HG03342 (cell line): Measurements from ENCODE around the gene TRPV2.

Source experiments
- ATAC-seq: cut with Tn5 transposase; IDR thresholded peaks from one replicate; pipeline ENCODE4 v1.9.1; 2021; ENCODE audit warnings: mild to moderate bottlenecking, moderate library complexity; ENCODE audit not compliant: unreplicated experiment

TRPV2 gene

DNA sequence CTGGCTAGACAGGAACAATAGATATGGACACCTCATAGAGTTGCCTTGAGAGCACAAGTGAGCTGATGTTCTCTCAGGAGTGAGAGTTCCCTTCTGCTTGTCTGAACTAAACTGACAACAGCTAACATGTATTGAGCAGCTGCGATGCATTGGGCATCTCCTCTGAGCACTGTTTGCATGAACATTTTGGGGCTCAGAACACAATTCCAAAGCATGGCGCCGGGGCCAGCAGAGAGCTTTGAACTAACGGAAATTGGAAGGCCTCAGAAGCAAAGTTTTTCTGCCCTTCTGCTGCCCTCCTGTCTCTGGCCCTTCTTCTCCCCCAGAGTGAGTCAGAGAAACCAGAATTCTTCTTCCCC lies 38.1 kb downstream of the TRPV2 start:
- ATAC-seq: no peak

DNA sequence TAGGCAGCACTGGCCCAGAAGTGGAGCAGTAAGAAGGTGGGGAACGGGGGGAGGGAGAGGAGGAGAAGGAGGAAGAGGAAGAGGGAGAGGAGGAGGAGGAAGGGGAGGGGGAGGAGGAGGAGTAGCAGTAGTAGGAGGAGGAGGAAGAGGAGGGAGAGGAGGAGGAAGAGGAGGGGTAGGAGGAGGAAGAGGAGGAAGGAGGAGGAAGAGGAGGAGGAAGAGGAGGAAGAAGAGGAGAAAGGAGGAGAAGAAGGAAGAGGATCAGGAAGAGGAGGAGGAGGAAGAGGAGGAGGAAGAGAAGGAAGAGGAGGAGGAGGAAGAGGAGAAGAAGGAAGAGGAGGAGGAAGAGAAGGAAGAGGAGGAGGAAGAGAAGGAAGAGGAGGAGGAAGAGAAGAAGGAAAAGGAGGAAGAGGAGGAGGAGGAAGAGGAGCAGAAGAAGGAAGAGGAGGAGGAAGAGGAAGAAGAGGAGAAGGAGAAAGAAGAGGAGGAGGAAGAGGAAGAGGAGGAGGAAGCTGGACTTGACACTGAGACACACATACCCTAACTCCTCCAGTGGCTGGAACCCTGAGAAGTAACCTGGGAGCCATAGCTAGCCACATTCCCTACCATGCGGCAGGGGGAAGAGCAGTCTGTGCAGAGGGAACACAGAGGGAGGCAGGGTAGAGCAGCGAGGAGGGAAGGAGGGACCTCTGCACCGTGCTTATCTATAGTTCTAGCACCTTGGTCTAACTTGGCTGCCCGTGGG lies 40.8 kb downstream of the TRPV2 start:
- no peak for ATAC-seq

DNA sequence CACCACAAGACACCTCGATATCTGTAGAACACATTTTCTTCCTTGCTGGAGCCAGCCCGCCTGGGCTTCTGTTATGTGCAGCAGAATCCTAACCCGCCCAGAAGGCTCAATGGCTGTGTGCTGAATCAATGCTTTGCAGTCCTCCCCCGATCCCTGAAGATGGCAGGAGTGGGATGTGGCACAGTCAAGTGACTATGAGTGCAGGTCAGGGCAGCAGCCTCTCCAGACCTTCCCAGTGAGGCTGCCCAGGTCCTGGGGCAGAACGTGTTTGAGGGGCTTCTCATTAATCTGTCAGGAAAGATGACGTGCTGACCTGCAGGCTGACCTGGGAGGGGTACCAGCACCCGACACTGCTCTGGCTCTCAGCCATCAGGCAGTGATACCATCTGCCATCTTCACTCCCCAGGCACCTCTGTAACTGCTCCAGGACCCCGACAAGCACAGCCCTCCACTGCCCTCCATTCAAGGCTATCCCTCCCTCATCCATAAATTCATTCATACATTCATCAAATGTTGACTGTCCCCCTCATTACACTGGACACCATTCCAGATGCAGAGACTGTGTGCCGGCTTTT lies 41.5 kb downstream of the TRPV2 start:
- no peak for ATAC-seq

DNA sequence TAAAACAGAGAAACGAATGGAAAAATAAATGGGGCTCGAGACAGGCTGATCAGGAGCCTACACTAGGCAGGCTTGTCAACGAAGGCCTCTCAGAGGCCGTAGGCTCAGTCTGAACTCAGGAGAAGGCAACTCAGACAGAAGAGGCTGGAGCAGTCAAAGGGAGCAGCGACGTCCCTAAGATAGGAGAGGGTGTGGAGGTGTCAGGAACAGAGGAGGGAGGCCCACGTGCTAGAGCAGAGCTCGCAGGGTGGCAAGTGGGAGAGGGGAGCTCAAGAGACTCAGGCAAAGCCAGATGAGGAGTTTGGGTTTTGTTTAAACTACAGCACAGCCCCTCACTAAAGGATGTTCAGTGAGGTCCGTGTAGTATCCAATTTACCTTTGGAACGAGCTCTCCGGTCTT lies 43.9 kb downstream of the TRPV2 start:
- no peak for ATAC-seq

DNA sequence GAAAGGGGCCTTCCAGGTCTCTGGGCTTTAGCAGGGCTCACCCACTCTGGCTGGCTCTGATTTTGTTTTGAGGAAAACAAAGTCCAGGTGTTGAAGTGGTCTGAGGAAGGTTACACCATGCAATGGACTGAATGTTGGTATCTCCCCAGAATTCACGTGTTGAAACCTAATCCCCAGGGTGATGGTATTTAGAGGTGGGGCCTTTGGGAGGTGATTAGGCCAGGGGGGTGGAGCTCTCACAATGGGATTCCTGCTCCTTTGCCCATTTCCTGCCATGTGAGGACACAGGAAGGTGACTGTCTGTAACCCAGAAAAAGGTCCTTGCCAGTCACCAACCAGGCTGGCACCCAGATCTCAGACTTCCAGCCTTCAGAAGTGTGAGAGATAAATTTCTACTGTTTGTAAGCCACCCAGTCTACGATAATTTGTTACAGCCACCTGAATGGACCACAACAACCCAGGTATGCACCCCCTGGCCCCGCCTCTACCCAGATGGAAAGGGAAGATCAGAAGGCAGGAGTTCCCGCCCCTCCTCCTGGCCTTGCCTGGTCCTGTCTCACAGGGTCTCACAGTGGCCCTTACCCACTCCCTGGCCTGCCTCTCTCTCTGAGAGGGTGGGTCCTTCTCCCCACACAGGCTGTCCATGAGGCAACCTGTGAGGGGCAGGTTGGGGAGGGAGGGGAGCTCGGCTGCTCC lies 44.6 kb downstream of the TRPV2 start:
- ATAC-seq: no peak

DNA sequence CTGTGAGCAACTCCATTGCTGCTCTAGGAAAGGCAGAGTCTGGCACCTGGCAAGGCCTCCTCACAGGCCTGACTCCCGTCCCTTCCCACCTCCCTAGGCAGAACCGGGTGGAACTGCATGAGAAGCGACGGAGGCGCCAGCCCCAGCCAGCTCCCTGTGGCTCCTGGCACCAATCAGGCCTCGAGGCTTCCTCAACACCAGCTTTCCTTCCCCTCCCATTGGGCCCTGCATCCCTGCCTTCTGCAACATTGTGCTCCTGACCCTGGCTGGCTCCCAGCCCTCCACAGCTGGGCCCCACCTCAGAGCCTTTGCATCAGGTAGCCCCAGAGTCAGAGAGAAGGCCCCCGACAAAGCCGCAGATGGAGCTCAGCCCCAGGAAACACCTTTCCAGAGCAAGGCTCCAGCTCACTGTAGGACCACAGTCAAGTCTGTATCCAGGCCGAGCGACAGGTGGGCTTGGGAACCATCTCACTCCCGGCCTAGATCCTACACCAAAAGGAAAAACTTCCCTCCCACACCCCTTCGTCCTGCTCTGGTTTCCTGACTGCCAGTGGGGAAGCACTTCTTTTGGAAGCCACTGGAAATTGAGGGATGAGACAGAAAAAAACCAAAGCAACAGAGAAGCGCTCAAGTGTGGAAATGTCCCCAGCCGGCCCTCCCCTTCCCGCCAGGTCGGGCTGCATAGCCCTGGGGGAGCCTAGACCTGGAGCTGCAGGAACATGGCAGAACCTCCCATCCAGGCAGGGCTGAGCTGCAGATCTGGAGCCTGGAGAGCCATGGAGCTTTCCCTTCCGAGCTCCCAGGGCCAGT lies 45.6 kb downstream of the TRPV2 start:
- ATAC-seq: no peak

DNA sequence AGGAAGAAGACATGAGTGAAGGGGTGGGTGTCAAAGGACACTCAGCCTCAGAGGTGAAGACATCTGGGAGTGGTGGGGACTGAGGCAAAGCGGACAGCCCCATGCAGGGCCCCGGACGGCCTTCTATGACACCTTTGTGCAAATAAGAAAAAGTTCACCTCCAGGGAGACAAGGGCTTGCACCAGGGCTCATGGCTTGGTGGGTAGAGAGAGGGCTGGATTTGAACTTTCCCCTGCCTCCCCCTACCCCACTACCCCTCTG lies 46.2 kb downstream of the TRPV2 start:
- ATAC-seq: no peak

DNA sequence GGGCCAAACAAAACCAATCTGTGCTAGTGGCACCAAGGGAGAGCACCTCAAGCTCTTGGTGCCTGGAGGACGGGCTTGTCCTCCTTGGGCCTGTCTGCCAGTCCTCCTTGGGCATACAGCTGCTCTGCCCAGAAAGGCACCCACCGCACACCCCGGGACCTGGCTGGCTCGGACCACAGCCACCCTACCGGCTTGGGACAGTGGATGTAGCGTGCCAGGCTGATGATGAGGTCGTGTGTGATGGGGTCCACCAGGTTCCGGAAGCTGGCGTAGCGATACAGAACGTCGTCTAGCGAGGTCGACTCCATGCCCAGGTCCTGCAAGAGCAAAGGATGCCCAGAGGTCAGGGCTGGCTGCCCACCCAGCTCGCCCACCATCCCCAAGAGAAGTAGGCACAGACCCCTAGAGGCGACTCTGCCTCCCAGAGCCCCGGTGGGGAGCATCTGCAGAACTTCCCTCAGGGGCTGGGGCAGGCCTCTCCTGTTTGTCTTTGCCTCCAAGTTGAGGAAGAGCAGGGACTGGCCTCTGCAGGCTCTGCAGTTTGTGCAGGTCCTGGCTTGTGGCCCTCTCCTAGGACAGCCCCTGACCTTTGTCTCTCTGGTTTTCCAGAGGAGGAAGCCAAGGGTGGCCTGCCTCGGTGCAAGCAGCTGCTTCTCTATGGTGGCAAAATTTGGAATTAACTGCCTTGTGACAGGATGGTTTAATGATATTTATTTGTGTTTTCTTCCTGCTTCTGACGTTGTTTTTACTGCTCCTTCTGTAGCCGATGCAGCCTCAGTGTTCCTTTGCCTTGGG lies 46.9 kb downstream of the TRPV2 start:
- ATAC-seq: no peak

DNA sequence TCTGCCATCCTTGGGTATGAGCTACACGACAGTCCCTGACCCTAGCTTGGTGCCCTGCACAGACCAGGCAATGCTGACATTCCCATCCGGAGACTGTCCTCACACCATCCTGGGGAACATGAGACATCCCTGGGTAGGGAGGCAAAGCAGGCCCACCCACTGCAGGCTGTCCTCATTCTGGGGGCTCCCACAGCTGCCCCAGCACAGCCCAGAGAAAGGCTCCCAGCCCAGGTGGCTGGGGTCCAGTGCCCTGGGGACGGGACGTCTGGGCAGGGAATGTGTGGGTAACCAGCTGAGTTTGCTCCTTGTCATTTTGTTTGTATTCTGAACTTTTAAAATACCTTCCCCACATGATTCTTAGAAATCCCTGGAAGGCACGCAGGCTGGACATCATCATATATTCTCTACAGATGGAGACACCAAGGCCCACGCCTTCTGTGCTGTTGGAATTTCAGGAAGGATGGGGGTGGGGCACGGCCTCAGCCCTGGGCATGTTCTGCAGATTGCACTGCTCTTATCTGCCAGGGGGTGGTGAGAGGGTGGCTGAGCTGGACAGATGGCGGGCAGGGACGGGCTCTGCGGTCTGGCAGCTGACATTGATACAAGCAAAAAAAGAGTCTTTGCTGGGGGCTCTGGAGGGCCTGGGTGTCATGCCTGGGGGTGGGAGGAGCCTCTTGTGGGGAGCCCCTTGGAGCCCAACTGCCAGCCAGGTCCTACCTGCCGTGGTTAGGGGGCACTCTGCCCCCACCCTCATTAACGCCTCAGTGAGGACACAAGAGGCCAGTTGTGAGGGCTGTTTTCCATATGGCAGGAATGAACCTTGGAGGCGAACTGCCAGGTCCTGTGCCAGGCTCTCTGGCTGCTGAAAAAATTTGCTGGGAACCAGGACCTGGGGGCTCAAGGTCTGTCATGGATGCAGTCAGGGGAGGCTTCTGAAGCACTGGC lies 48.3 kb downstream of the TRPV2 start:
- no peak for ATAC-seq

DNA sequence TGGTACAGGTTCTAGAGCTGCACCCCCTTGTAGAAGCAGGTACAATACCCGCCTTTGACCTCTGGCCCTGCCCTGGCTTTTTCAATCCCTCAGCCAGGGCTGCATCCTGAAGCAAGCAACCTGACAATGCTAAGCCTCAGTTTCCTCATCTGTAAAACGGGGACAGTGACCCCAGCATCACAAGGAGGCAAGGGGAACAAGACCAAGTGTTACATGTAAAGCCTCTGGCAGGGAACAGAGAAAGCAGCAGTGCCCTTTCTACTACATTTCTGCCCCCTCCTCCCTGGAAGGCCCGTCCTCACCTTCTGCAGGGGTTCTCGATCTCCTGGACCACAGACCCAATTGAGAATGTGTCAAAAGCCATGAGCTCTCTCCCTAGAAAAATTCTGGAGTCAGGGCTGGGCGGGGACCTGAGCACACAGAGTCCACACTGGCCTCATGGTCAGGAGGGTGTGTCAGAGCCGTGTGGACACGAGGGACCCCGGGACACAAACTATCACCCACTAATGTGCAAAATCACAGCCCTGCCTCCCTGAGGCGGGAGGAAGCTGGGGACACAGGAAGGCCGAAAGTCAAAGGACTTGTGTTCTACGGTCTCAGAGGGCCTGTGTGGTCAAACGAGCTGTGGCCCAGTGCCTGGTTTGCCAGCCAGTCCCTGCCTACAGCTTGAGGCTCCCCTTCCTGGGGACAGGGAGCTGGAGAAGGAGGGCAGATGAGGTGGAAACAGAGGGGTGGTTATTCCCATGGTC lies 49.1 kb downstream of the TRPV2 start:
- no peak for ATAC-seq

DNA sequence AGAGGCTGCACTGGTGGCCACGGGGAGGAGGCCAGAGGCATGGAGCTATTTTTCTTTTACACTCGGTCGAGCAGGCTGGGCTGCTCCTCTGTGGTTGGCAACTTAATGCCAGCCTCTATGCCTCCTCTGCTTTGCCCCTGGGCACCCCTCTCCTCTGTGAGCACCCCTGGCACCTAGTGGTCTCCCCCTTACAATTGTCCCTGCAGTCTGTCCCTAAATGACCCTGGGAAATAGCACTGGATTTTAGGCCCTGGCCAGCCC lies 49.6 kb downstream of the TRPV2 start:
- no peak for ATAC-seq

DNA sequence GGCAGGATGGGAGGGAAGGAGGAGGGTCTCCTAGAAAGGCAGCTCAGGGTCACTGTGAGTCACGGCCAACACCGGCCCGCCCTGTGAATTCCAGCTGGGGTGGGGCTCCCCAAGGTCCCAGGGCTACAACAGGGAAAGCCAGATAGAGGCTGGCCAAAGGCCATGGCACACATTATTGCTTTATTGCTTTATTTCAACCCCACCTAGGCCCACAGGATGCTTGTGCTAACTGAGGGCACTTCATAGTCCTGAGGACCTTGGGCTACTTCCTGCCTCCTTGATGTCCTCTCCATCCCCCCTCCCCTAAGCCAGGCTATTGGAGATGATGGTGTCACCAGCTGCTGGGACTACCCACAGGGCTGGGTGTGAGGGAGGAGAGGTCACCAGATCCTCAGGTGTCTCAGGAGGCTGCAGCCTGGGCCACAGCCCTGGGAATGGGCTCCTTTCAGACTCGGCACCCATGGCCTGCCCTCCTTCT lies 50.5 kb downstream of the TRPV2 start:
- ATAC-seq: no peak

DNA sequence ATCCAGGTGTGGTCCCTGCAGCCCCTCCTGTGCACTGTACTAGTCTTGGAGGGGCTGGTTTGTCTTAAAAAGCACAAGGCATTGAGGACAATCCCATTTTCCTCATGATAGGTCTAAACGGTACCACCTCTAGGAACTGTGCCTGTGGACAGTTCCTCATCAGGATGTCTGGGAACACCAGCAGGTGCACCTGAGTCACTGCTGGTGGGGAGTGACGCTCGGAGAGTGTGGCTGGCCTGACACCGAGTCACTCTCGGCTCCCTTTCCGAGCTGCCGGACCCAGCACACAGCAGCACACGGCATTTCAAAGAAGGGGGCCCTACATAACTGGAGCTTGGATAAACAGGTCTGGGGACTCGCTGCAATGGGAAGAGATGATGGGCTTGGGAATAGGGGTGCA lies 51.0 kb downstream of the TRPV2 start:
- ATAC-seq: no peak

DNA sequence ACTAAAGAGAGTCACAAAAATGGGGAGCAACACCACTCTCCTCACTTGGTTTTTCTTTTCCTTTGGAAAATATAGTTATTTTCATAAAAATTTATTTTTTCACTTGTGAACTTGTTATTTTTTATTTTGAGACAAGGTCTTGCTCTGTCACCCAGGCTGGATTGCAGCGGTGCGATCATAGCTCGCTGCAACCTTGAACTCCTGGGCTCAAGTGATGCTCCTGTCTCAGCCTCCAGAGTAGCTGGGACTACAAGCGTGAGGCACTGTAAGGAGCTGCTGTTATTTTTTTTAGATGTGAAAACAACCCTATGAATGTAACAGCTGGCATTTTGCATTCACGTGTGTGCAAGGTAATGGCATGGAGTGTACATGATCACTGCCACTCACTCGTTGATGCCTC lies 51.7 kb downstream of the TRPV2 start:
- no peak for ATAC-seq

DNA sequence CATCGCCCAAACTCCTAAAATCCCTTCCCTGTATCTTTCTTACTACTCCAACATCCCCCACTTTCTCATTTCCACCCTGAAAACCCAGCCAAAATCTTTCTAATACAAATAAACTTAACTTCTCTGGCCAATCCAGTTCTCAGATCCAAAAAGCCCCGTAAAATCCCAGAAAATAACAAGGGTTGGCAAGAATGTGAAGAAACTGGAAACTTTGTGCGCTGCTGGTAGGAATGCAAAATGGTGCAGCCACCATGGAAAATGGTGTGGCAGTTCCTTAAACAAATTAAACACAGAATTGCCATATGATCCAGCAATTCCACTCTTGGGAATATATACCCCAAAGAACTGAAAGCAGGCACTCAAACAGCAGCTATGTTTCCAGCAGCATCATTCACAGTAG lies 52.5 kb downstream of the TRPV2 start:
- no peak for ATAC-seq

DNA sequence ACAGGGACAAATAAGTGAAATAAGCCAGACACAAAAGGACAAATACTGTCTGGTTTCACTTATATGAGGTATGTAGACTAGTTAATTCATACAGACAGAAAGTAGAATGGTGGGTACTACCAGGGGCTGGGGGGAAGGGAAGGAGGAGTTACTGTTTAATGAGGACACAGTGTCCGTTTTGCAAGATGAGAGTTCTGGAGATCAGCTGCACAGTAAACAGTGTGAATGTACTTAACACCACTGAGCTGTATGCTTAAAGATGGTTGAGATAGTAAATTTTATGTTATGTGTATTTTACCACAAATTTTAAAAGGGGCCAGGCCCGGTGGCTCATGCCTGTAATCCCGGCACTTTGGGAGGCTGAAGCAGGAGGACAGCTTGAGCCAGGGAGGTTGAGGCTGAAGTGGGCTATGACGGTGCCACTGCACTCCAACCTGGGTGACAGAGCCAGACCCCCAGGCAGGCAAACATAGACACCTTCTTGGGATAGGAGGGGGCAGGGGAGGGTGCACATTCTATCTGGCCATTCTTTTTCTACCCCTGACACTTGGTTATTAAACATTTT lies 53.1 kb downstream of the TRPV2 start:
- no peak for ATAC-seq

DNA sequence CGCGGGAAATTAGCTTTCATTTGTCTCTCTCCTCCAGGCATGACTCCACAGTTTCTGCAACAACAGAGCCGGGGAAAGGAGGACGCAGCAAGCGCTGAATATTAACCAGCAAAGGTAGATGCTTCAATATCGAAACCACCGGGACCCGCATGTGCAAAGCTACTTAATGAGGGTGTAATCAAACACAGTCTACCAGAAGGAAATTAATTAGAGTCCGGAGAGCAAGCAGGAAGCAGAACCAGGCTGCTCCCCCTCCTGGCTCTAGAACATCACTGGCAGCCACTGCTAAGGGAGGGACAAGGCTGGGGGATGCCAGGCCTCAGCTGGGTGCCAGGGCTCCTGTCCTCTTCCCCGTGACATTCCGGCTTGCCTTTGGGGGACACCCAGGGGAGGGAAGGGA lies 54.9 kb downstream of the TRPV2 start:
- no peak for ATAC-seq

DNA sequence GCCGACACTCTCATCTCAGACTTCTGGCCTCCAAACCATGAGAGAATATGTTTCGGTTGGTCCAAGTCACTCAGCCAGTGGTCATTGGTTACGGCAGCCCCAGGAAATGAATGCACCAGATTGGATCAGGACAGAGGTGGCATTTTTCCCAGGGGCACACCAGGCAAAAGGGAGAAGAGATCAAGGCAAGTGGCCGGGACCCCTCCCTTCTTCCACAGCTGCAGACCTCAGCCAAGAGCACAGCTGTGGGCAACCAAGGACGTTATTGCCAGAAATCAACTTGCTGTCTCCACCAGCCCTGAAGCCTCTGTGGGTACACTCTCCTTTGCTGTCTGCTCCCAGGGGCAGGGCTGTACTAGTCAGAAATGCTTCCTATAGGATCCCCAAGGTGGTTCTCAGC lies 55.9 kb downstream of the TRPV2 start:
- ATAC-seq: no peak

DNA sequence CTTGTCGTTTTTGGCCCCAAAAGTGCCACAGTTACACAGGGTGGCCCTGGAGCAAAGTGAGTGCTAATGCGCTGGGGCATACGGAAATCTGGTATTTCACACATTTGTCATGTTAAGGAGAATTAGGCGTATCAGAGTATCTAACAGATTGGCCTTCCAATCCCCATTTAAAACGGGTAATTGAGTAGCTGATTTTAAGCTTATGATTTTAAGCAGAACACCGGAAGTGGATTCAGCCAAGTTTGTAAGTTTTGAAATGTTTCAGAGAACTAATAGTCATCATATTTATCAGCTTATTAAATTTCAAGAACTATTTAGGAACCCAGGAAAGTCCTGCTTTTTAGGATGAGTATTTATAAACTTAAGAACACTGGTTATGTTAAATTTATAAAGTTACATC lies 57.2 kb downstream of the TRPV2 start:
- no peak for ATAC-seq
